A673 (cell line): ENCODE measurements around the gene CHMP6. TPM values are rescaled to one million over a fixed set of nuclear protein-coding genes. Genes with fewer than 3 reads are reported as not detected.

ENCODE experiments used
- BruUV-seq: library from RNA; stranded (reverse); fragments of 400-500 nt; replicated peaks from 2 replicates; lab custom pipeline; 2021; lab: Mats Ljungman, UMichigan
- CTCF ChIA-PET: fragments of 300-600 bp; sonication (Branson Sonifier 250); formaldehyde crosslinking; loops from one replicate; lab custom pipeline; 2022; ENCODE audit warnings: antibody characterized with exemption; lab: Charles Lee
- POLR2A ChIA-PET: fragments of 300-600 bp; sonication (Branson Sonifier 250); formaldehyde crosslinking; loops from one replicate; lab custom pipeline; 2022; ENCODE audit warnings: antibody characterized with exemption; ENCODE audit not compliant: low non-redundant PET; lab: Charles Lee
- DNase-seq: peaks from one replicate; pipeline ENCODE4 v3.0.0-alpha.2; 2015; ENCODE audit warnings: low spot score
- H3K27ac ChIP-seq: fragments of 200-600 bp; sonication (generic); 2 replicates; pipeline ENCODE4 v1.5.1; 2016; ENCODE audit warnings: mixed run types, low read depth, mild to moderate bottlenecking, mixed read lengths, antibody characterized with exemption, low read length; ENCODE audit not compliant: poor library complexity, severe bottlenecking
- H3K27me3 ChIP-seq: fragments of 200-600 bp; sonication (generic); replicated peaks from 2 replicates; pipeline ENCODE4 v1.6.1; 2017; ENCODE audit warnings: mixed run types, low read depth, mild to moderate bottlenecking, mixed read lengths, antibody characterized with exemption, low read length; ENCODE audit not compliant: insufficient read depth, poor library complexity
- H3K36me3 ChIP-seq: fragments of 200-600 bp; sonication (generic); 2 replicates; pipeline ENCODE4 v1.6.1; 2016; ENCODE audit warnings: mixed run types, mild to moderate bottlenecking, mixed read lengths, antibody characterized with exemption, low read length; ENCODE audit not compliant: insufficient read depth, poor library complexity, severe bottlenecking
- H3K4me1 ChIP-seq: fragments of 200-600 bp; sonication (generic); 2 replicates; pipeline ENCODE4 v1.6.1; 2017; ENCODE audit warnings: mixed run types, mild to moderate bottlenecking, mixed read lengths, antibody characterized with exemption, low read length; ENCODE audit not compliant: insufficient read depth, poor library complexity, severe bottlenecking
- H3K4me3 ChIP-seq: fragments of 200-600 bp; sonication (generic); 2 replicates; pipeline ENCODE4 v1.5.1; 2016; ENCODE audit warnings: low read depth, mixed run types, mild to moderate bottlenecking, mixed read lengths, low read length; ENCODE audit not compliant: poor library complexity, severe bottlenecking
- H3K9me3 ChIP-seq: fragments of 200-600 bp; sonication (generic); 2 replicates; pipeline ENCODE4 v1.6.1; 2016; ENCODE audit warnings: mixed run types, low read depth, mild to moderate bottlenecking, mixed read lengths, antibody characterized with exemption, low read length; ENCODE audit not compliant: poor library complexity, severe bottlenecking
- EZH2 ChIP-seq: fragments of 200-600 bp; sonication (generic); IDR thresholded peaks from 2 replicates; pipeline ENCODE4 v1.6.1; 2017; ENCODE audit warnings: borderline replicate concordance, low read depth, mild to moderate bottlenecking, mixed read lengths, antibody characterized with exemption, low read length; ENCODE audit not compliant: poor library complexity, severe bottlenecking
- intact Hi-C: fragments of 100-400 bp; cut with micrococcal nuclease; formaldehyde crosslinking; loops from one replicate; pipeline ENCODE4 v1.10.0; 2022; ENCODE audit not compliant: unreplicated experiment
- total RNA-seq: library from RNA; stranded (reverse); gene quantifications from 2 replicates; pipeline ENCODE4 v1.2.3, GENCODE V29; 2021
- TF ChIP-seq, protein P1 (sequence below): fragments of 300-800, 200-600 bp; sonication (generic); conservative IDR thresholded peaks from 2 replicates; pipeline ENCODE4 v1.5.1; 2017; ENCODE audit warnings: low read depth, mild to moderate bottlenecking, antibody characterized with exemption, low read length, moderate library complexity, mixed read lengths

CHMP6 gene
- total RNA-seq, 1 experiment from 2014 or later, result 18.7 TPM

- H3K36me3 ChIP-seq, result no peaks in the 10 kb centered on the region
- no peak for DNase-seq
- H3K4me3 ChIP-seq, result no peak overlapping the region
- CTCF ChIA-PET, result interaction anchor here (1.7 kb wide), 1 partner anchor 555 kb away, joined by 7 read pairs; no protein-coding TSS in a partner anchor
- H3K27me3 ChIP-seq, result no peaks in the 10 kb centered on the region
- no peaks in the 10 kb centered on the region for H3K4me1 ChIP-seq
- no TSS peak for BruUV-seq
- POLR2A ChIA-PET, result no interaction called here
- no peak overlapping the region for H3K27ac ChIP-seq
- intact Hi-C loops, result loop anchor here (5.0 kb wide), 1 partner anchor 115 kb away; no protein-coding TSS in a partner anchor
- TF ChIP-seq EZH2, result no peak
- TF ChIP-seq, protein P1, sequence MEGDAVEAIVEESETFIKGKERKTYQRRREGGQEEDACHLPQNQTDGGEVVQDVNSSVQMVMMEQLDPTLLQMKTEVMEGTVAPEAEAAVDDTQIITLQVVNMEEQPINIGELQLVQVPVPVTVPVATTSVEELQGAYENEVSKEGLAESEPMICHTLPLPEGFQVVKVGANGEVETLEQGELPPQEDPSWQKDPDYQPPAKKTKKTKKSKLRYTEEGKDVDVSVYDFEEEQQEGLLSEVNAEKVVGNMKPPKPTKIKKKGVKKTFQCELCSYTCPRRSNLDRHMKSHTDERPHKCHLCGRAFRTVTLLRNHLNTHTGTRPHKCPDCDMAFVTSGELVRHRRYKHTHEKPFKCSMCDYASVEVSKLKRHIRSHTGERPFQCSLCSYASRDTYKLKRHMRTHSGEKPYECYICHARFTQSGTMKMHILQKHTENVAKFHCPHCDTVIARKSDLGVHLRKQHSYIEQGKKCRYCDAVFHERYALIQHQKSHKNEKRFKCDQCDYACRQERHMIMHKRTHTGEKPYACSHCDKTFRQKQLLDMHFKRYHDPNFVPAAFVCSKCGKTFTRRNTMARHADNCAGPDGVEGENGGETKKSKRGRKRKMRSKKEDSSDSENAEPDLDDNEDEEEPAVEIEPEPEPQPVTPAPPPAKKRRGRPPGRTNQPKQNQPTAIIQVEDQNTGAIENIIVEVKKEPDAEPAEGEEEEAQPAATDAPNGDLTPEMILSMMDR, result no peak
- H3K9me3 ChIP-seq, result no peaks in the 10 kb centered on the region
These were observed 9.1 kb upstream of the CHMP6 start for GRCh38 chr17:80982426-80982974.

DNA sequence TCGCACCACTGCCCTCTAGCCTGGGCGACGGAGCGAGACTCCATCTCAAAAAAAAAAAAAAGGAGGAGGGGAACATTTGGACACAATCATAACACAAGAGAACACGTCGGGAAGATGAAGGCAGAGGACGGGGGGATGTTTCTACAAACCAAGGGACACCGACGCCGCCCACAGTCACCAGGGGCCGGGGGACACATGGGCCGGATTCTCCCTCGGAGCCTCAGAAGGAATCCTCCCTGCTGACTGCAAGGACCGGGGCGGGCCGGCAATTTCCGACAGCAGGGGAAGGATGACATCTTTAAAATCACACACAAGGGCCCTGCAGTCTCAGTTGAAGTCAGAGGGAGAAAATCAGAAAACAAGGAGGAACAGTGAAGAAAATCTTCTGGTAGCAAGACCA lies 8.1 kb upstream of the CHMP6 start:
- H3K4me1 ChIP-seq, result no peaks in the 10 kb centered on the region
- no peaks in the 10 kb centered on the region for H3K36me3 ChIP-seq
- H3K4me3 ChIP-seq, result no peak overlapping the region
- ChIA-PET POLR2A (no interaction called here), CTCF (interaction anchor here (0.7 kb wide), 2 partner anchors 37 to 411 kb away, joined by 4 to 8 read pairs; no protein-coding TSS in a partner anchor)
- H3K27ac ChIP-seq, result no peak overlapping the region
- no TSS peak for BruUV-seq
- H3K9me3 ChIP-seq, result no peaks in the 10 kb centered on the region
- no peak for DNase-seq
- no peaks in the 10 kb centered on the region for H3K27me3 ChIP-seq
- intact Hi-C loops, result loop anchor here (5.0 kb wide), 1 partner anchor 116 kb away; no protein-coding TSS in a partner anchor
- TF ChIP-seq EZH2, result no peak
- TF ChIP-seq, protein P1, result no peak

DNA sequence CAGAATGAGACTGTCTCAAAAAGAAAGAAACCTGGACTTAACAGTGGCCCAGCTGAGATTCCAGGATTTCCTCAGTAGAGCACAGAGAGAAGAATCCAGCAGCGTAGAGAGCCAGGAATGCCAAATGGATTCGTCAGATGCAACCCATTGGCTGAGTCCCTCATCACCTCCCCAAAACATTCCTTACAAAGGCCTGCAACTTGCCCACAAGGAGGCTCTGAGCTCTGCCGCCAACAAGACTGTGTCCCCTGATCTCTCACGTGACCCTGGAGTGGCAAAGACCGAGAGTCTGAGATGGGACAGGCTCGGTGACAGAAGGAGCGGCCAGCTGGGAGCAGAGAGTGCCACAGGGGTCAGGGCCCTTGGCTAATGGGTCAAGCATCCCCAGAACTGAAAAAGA lies 6.9 kb upstream of the CHMP6 start:
- Histone ChIP-seq H3K27me3 (no peaks in the 10 kb centered on the region), H3K4me3 (no peak overlapping the region), H3K36me3 (no peaks in the 10 kb centered on the region), H3K27ac (no peak overlapping the region), H3K4me1 (no peaks in the 10 kb centered on the region), H3K9me3 (no peaks in the 10 kb centered on the region)
- no peak for TF ChIP-seq EZH2
- TF ChIP-seq, protein P1, result no peak
- no TSS peak for BruUV-seq
- ChIA-PET POLR2A (interaction anchor here (0.6 kb wide), 1 partner anchor 18 kb away, joined by 3 read pairs; no protein-coding TSS in a partner anchor), CTCF (no interaction called here)
- no peak for DNase-seq
- intact Hi-C loops, result loop anchor here (5.0 kb wide), 2 partner anchors 117 to 258 kb away; no protein-coding TSS in a partner anchor
